Measurements from ENCODE around the gene KDM4B. TPM values are rescaled to one million over a fixed set of nuclear protein-coding genes. Genes with fewer than 3 reads are reported as not detected.

KDM4B gene
- total RNA-seq, 1 donor from 2014 or later, result 39.0 TPM

- TF ChIP-seq, protein P1, sequence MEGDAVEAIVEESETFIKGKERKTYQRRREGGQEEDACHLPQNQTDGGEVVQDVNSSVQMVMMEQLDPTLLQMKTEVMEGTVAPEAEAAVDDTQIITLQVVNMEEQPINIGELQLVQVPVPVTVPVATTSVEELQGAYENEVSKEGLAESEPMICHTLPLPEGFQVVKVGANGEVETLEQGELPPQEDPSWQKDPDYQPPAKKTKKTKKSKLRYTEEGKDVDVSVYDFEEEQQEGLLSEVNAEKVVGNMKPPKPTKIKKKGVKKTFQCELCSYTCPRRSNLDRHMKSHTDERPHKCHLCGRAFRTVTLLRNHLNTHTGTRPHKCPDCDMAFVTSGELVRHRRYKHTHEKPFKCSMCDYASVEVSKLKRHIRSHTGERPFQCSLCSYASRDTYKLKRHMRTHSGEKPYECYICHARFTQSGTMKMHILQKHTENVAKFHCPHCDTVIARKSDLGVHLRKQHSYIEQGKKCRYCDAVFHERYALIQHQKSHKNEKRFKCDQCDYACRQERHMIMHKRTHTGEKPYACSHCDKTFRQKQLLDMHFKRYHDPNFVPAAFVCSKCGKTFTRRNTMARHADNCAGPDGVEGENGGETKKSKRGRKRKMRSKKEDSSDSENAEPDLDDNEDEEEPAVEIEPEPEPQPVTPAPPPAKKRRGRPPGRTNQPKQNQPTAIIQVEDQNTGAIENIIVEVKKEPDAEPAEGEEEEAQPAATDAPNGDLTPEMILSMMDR (IDR thresholded peaks at IDR 0.05), result no peak
- Histone ChIP-seq H3K27me3 (no peaks in the 10 kb centered on the region), H3K4me3 (no peak overlapping the region), H3K36me3 (peaks cover 38% of the 10 kb centered on the region), H3K9me3 (no peaks in the 10 kb centered on the region), H3K4me1 (peaks cover 8% of the 10 kb centered on the region), H3K27ac (no peak overlapping the region)
- ATAC-seq (no peak), DNase-seq (no peak)
- intact Hi-C loops (cut with DNase I), result loop anchor here (10.0 kb wide), 1 partner anchor 232 kb away; no protein-coding TSS in a partner anchor
Measured at GRCh38 chr19:5036698-5037563, 68.0 kb downstream of the KDM4B start.

- H3K4me3 ChIP-seq, result no peak overlapping the region
- peaks cover 8% of the 10 kb centered on the region for H3K4me1 ChIP-seq
- intact Hi-C loops (cut with DNase I), result loop anchor here (10.0 kb wide), 1 partner anchor 233 kb away; no protein-coding TSS in a partner anchor
- DNase-seq (no peak), ATAC-seq (no peak)
- H3K36me3 ChIP-seq, result peaks cover 42% of the 10 kb centered on the region
- no peak overlapping the region for H3K27ac ChIP-seq
- H3K9me3 ChIP-seq, result no peaks in the 10 kb centered on the region
- H3K27me3 ChIP-seq, result no peaks in the 10 kb centered on the region
- TF ChIP-seq, protein P1 (IDR thresholded peaks at IDR 0.05), result no peak
Measured at GRCh38 chr19:5037936-5038335, 69.0 kb downstream of the KDM4B start.

DNA sequence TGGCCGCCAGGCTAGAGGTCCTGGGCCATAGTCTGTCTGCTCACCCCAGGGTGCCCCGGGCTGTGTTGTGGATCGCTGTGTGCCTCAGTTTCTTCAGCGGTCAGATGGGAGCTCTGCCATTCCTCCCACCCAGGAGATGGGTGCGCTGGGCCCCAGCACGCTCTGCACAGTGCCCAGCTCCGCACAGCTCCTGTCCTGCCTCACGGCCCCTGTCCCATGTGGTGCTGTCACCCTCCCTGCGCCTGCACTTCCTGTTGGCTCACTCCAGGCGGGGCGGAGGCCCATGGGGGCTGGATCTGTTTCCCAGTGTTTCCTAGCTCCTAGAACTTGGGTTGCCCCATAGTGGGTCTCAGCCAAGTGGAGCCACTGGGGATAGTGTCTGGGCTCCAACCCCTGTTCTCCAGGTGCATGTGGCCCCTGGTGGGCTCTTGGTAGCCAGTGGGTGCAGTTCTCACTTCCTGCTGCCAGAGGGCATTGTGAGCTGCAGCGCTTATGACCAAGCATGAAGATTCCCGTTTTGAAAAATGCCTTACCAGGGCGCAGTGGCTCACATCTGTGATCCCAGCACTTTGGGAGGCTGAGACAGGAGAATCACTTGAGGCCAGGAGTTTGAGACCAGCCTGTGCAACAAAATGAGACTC, 69.8 kb downstream of the KDM4B start:
- ATAC-seq, result peak; percentile 40
- no peak overlapping the region for H3K27ac ChIP-seq
- no peaks in the 10 kb centered on the region for H3K27me3 ChIP-seq
- H3K4me3 ChIP-seq, result no peak overlapping the region
- H3K9me3 ChIP-seq, result no peaks in the 10 kb centered on the region
- no peak for DNase-seq
- peaks cover 34% of the 10 kb centered on the region for H3K36me3 ChIP-seq
- peaks cover 8% of the 10 kb centered on the region for H3K4me1 ChIP-seq
- intact Hi-C loops (cut with DNase I), result loop anchor here (10.0 kb wide), 1 partner anchor 234 kb away; no protein-coding TSS in a partner anchor
- TF ChIP-seq, protein P1 (IDR thresholded peaks at IDR 0.05), result peak; percentile 47

DNA sequence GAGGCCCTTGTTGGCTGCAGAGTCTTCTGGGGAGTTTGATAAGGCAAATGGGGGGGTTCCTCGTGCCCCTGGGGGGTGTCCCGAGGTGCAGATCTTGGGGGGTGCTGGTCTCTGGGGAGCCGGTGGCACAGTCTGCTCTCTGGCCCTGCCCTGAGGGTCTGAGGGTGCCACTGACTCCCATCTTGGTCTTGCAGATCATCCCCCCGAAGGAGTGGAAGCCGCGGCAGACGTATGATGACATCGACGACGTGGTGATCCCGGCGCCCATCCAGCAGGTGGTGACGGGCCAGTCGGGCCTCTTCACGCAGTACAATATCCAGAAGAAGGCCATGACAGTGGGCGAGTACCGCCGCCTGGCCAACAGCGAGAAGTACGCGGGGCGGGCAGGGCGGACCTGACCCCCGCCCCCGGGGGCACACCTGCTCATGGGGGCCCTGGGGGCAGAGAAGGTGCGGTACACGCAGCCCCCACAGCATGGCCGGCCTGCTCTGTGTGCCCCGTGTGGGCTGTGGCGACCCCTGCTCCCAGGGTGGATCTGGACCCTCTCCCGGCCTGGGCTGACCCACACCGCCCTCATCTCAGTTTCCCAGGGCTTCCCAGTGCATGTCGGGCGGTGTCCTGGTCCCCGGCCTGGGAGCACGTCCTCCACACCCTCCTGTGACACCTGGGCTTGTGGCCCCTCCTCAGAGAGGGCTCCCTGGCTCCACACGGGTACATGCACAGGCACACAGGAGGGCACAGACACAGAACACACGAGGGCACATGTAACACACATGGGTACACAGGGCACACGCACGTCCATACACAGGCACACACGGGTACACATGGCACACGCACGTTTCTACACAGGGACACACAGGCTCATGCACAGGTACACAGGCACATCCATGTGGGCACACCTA, 71.0 kb downstream of the KDM4B start:
- peaks cover 8% of the 10 kb centered on the region for H3K4me1 ChIP-seq
- H3K27ac ChIP-seq, result no peak overlapping the region
- TF ChIP-seq, protein P1 (IDR thresholded peaks at IDR 0.05), result no peak
- no peak overlapping the region for H3K4me3 ChIP-seq
- no peaks in the 10 kb centered on the region for H3K27me3 ChIP-seq
- no peak for DNase-seq
- peaks cover 22% of the 10 kb centered on the region for H3K36me3 ChIP-seq
- no peaks in the 10 kb centered on the region for H3K9me3 ChIP-seq
- intact Hi-C loops (cut with DNase I), result loop anchor here (10.0 kb wide), 1 partner anchor 235 kb away; no protein-coding TSS in a partner anchor
- peak; percentile 3 for ATAC-seq

GRCh38 chr19:5040544-5041167, 71.7 kb downstream of the KDM4B start:
- intact Hi-C loops (cut with DNase I), result no loop called here
- Histone ChIP-seq H3K4me1 (peaks cover 8% of the 10 kb centered on the region), H3K36me3 (peaks cover 21% of the 10 kb centered on the region), H3K9me3 (no peaks in the 10 kb centered on the region), H3K27ac (no peak overlapping the region), H3K4me3 (no peak overlapping the region), H3K27me3 (no peaks in the 10 kb centered on the region)
- TF ChIP-seq, protein P1 (IDR thresholded peaks at IDR 0.05), result no peak
- ATAC-seq (no peak), DNase-seq (no peak)

Data from upper lobe of right lung (tissue), 1 donor.